ENCODE measurements around the gene RCC1.
"Not testable (repeated sequence)": the region's sequence is repeated elsewhere in the genome, so short reads cannot be mapped to it uniquely, and the experiment has no call there.

RCC1 gene

GRCh38 chr1:28540651-28541050 lies 34.8 kb downstream of the RCC1 start:
- in situ Hi-C loops (cut with HindIII; ENCODE audit: low sequenced_read_pairs) = no loop called here

DNA sequence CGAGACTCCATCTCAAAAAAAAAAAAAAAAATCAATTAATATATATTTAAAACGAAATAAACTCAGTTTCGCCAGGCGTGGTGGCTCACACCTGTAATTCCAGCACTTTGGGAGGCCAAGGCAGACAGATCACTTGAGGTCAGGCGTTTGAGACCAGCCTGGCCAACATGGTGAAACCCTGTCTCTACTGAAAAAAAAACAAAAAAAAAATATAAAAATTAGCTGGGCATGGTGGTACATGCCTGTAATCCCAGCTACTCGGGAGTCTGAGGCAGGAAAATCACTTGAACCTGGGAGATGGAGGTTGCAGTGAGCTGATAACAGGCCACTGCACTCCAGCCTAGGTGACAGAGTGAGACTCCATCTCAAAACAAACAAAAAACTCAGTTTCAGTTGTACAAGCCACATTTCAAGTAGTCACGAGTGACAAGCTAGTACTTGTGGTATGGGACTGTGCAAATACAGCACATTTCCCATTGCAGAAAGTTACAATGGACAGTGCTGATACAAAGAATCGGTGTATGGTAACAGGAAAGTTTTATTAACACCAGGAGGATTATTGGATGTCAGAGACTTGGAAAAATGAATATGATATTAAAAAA lies 35.7 kb downstream of the RCC1 start:
- in situ Hi-C loops (cut with HindIII; ENCODE audit: low sequenced_read_pairs) = not testable (repeated sequence)

- in situ Hi-C loops (cut with HindIII; ENCODE audit: low sequenced_read_pairs) = no loop called here
These were observed 39.4 kb downstream of the RCC1 start for GRCh38 chr1:28545246-28545628.

GRCh38 chr1:28548318-28548717 lies 42.5 kb downstream of the RCC1 start:
- in situ Hi-C loops (cut with HindIII; ENCODE audit: low sequenced_read_pairs) = no loop called here

DNA sequence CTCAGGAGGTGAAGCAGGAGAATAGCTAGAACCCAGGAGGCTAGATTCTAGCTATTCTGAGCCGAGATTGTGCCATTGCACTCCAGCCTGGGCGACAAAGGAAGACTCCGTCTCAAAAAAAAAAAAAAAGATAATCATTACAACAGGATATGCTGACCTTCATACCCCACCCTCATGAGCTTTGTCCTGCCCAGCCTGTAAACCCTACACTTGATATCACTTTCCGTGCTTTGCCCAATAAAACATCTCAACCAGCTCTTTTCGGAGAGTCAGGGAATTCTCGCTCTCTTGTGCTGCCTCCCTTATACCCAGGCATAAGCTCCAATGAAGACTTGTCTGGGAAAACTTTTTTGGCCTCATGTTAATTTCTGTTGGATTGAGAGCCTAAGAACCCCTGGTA lies 45.5 kb downstream of the RCC1 start:
- in situ Hi-C loops (cut with HindIII; ENCODE audit: low sequenced_read_pairs) = no loop called here

GRCh38 chr1:28552758-28553663 lies 47.2 kb downstream of the RCC1 start, which contains the start of gene TRNAU1AP:
Gene TRNAU1AP, plus strand, starts transcription at chr1:28553085. Its CDS starts 26 bp downstream, at chr1:28553111.
- in situ Hi-C loops (cut with HindIII; ENCODE audit: low sequenced_read_pairs) = no loop called here

DNA sequence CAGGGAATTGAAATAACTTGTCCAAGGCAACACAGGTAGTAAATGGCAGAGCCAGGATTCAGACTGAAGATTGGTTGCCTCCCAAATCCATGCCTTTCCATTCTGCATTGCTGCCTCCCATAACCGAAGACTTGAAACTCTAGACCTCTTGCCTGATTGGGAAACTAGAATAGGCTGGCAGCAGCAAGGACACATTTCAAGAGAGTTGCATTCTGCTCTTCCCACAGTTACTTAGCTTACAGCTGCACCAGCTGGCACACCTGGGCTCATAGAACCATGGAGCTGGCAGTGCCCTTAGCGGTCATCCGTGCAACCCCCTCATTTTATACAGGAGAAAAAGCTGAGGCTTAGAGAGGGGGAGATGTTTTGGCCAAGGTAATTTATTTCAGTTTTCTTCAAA lies 55.0 kb downstream of the RCC1 start:
- in situ Hi-C loops (cut with HindIII; ENCODE audit: low sequenced_read_pairs) = loop anchor here (5.0 kb wide), 1 partner anchor 41 kb away; no protein-coding TSS in a partner anchor

- in situ Hi-C loops (cut with HindIII; ENCODE audit: low sequenced_read_pairs) = loop anchor here (5.0 kb wide), 1 partner anchor 38 kb away; no protein-coding TSS in a partner anchor
These were observed 58.5 kb downstream of the RCC1 start for GRCh38 chr1:28564310-28564709.

DNA sequence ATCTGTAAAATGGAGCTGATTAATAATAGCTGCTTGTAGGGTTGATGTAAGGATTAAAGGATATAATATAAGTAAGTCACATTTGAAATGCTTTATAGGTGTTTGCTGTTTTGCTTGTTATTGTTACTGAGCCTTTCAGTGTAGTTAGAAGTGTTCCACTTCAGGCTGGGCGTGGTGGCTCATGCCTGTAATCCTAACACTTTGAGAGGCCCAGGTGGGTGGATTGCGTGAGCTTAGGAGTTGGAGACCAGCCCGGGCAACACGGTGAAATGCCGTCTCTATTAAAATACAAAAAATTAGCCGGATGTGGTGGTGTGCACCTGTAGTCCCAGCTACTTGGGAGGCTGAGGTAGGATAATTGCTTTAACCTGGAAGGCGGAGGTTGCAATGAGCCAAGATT lies 59.2 kb downstream of the RCC1 start:
- in situ Hi-C loops (cut with HindIII; ENCODE audit: low sequenced_read_pairs) = no loop called here

GRCh38 chr1:28565726-28566125 lies 59.9 kb downstream of the RCC1 start:
- in situ Hi-C loops (cut with HindIII; ENCODE audit: low sequenced_read_pairs) = no loop called here

- in situ Hi-C loops (cut with HindIII; ENCODE audit: low sequenced_read_pairs) = no loop called here
These were observed 61.1 kb downstream of the RCC1 start for GRCh38 chr1:28566931-28567330.

DNA sequence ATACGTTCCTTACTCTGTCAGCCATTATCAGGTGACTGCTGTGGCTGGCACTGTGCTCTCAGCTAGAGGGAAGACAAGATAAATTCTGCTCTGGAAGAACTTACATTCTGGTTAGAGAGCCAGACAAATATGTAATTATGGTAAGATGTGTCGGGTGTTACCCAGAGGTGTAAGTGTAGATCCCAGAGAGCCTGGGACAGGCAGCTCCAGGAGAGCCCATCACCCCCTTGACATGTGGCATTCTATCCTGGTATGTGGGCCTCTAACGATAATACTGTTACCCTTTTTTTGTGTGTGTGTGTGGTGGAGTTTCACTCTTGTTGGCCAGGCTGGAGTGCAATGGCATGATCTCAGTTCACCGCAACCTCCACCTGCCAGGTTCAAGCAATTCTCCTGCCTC lies 66.1 kb downstream of the RCC1 start:
- in situ Hi-C loops (cut with HindIII; ENCODE audit: low sequenced_read_pairs) = no loop called here

- in situ Hi-C loops (cut with HindIII; ENCODE audit: low sequenced_read_pairs) = not testable (repeated sequence)
These were observed 67.0 kb downstream of the RCC1 start for GRCh38 chr1:28572891-28573290.

DNA sequence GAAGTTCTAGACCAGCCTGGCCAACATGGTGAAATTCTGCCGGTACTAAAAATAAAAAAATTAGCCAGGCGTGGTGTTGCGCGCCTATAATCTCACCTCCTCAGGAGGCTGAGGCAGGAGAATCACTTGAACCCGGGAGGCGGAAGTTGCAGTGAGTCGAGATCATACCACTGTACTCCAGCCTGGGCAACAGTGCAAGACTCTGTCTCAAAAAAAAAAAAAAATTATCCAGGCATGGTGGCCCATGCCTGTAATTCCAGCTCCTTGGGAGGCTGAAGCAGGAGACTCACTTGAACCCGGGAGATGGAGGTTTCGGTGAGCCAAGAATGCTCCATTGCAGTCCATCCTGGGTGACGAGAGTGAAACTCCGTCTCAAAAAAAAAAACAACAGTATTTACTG lies 67.7 kb downstream of the RCC1 start:
- in situ Hi-C loops (cut with HindIII; ENCODE audit: low sequenced_read_pairs) = no loop called here

GRCh38 chr1:28577052-28577678 lies 71.3 kb downstream of the RCC1 start:
- in situ Hi-C loops (cut with HindIII; ENCODE audit: low sequenced_read_pairs) = no loop called here

- in situ Hi-C loops (cut with HindIII; ENCODE audit: low sequenced_read_pairs) = no loop called here
These were observed 72.1 kb downstream of the RCC1 start for GRCh38 chr1:28577738-28578536.

- in situ Hi-C loops (cut with HindIII; ENCODE audit: low sequenced_read_pairs) = no loop called here
These were observed 72.9 kb downstream of the RCC1 start for GRCh38 chr1:28578696-28579218.

- in situ Hi-C loops (cut with HindIII; ENCODE audit: low sequenced_read_pairs) = no loop called here
These were observed 73.6 kb downstream of the RCC1 start for GRCh38 chr1:28579401-28579800.

DNA sequence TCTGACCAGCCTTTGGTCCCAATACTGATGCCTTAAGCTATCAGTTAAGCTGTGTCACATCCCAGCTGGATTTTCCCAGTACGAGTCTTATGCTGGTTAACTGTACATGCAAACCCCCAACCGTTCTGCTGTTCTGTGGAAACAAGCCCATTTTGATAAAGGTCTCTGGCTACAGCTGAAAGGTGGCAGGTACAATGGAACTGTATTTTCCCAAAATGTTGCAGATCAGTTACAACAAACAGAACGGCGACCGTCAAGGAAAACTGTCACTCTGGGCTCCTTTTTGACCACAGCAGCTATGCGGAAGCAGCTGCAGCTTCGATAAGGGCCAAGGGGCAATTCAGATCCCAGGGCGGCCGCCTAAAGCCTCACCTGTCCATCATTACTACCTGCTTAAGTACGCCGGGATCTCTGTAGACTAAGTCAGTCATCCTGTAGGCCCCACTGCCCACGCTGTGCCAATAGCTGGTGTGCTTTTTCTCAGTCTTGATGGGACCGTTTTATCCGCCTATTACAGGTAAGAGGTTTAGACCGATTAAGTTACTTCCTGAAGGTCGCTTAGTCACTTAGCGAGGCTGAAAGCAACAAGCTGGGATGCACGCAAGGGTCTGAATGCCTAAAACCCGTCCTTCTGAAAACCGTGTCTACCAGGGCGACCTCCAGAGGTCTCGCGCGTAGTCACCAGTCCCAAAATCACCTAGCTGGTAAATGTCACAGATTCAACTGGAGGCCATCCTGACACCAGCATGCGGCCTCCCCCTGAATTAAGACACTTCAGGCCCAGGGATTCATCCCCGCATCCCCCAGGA lies 75.1 kb downstream of the RCC1 start:
- in situ Hi-C loops (cut with HindIII; ENCODE audit: low sequenced_read_pairs) = no loop called here

Data from endothelial cell of hepatic sinusoid (primary cell).